Neural cell (in vitro differentiated cells): Measurements from ENCODE around the gene GPR150.

ENCODE experiments used
- CTCF ChIP-seq: fragments of 450-650 bp; IDR thresholded peaks from 2 replicates; pipeline ENCODE4 v1.5.1; 2014; ENCODE audit warnings: antibody characterized with exemption, mild to moderate bottlenecking, moderate library complexity; ENCODE audit not compliant: poor library complexity, severe bottlenecking
- EP300 ChIP-seq: fragments of 450-650 bp; conservative IDR thresholded peaks from 2 replicates; pipeline ENCODE4 v1.6.1; 2014; ENCODE audit warnings: antibody characterized with exemption, mild to moderate bottlenecking, moderate library complexity; ENCODE audit not compliant: poor library complexity, severe bottlenecking
- EZH2 ChIP-seq: fragments of 200-600, 300-800 bp; shearing (Covaris generic), sonication (generic); IDR thresholded peaks from 2 replicates; pipeline ENCODE4 v1.6.1; 2014; ENCODE audit warnings: antibody characterized with exemption, low read length, borderline replicate concordance, mild to moderate bottlenecking; ENCODE audit not compliant: insufficient read depth, poor library complexity, severe bottlenecking
- POLR2AphosphoS5 ChIP-seq: IDR thresholded peaks from 2 replicates; pipeline ENCODE4 v1.6.1; 2012
- RAD21 ChIP-seq: fragments of 450-650 bp; conservative IDR thresholded peaks from 2 replicates; pipeline ENCODE4 v1.6.1; 2014; ENCODE audit warnings: antibody characterized with exemption, mild to moderate bottlenecking, moderate library complexity
- REST ChIP-seq: IDR thresholded peaks from 2 replicates; pipeline ENCODE4 v1.6.1; 2012; ENCODE audit warnings: borderline replicate concordance
- SMC3 ChIP-seq: fragments of 450-650 bp; conservative IDR thresholded peaks from 2 replicates; pipeline ENCODE4 v1.6.1; 2014; ENCODE audit warnings: antibody characterized with exemption, mild to moderate bottlenecking, moderate library complexity; ENCODE audit not compliant: poor library complexity
- TAF1 ChIP-seq: IDR thresholded peaks from 2 replicates; pipeline ENCODE4 v1.6.1; 2012; ENCODE audit warnings: low read depth

GRCh38 chr5:95595289-95595931 lies 24.5 kb upstream of the GPR150 start:
- no peak for TF ChIP-seq CTCF
- no peak for TF ChIP-seq REST
- no peak for TF ChIP-seq EZH2
- TF ChIP-seq TAF1: no peak
- no peak for TF ChIP-seq RAD21
- no peak for TF ChIP-seq POLR2AphosphoS5
- no peak for TF ChIP-seq EP300
- no peak for TF ChIP-seq SMC3
